ENCODE data around the gene C1QL1.
A peak's percentile ranks its signal among the peaks of the same experiment; 100 is the strongest.
"Not testable (repeated sequence)": the region's sequence is repeated elsewhere in the genome, so short reads cannot be mapped to it uniquely, and the experiment has no call there.

The C1QL1 gene

GRCh38 chr17:44947461-44948314 is 20.4 kb downstream of the C1QL1 start, which contains the start of gene KIF18B:
Gene KIF18B (minus strand): TSS chr17:44947773. CDS start chr17:44936344, 11,429 bp downstream.
- Histone ChIP-seq H3K36me3 (ENCODE audit: insufficient read depth, low read length) (peaks cover 39% of the 10 kb centered on the region), H3K79me2 (ENCODE audit: insufficient read depth, low read length) (peaks cover 54% of the 10 kb centered on the region), H3K9ac (ENCODE audit: low read depth, low read length) (peak within 1 kb of the TSS; percentile 93), H3K27me3 (ENCODE audit: insufficient read depth, low read length, poor library complexity) (no peaks in the 10 kb centered on the region), H2AFZ (ENCODE audit: low read depth, low read length) (peak within 1 kb of the TSS; percentile 88), H3K27ac (ENCODE audit: low read length) (peak within 1 kb of the TSS; percentile 95), H3K4me1 (ENCODE audit: insufficient read depth, low read length) (peaks cover 43% of the 10 kb centered on the region), H3K4me2 (ENCODE audit: insufficient read depth, low read length) (peak within 1 kb of the TSS; percentile 89), H4K20me1 (ENCODE audit: insufficient read depth, low read length) (peaks cover 17% of the 10 kb centered on the region; the same call in 1 of the 2 replicates), H3K4me3 (ENCODE audit: low read depth in 1 of 2, low read length in 2 of 2) (peak within 1 kb of the TSS; percentile 66 to 97), H3K9me3 (ENCODE audit: insufficient read depth, low read length, severe bottlenecking) (no peaks in the 10 kb centered on the region)
- ATAC-seq (ENCODE audit: insufficient read depth, low read depth) (peak; percentile 95), DNase-seq (peak; percentile 96)
- TF ChIP-seq EZH2 (IDR thresholded peaks at IDR 0.05; ENCODE audit: borderline replicate concordance, low read depth, low read length, severe bottlenecking): no peak
- TF ChIP-seq, protein P1, sequence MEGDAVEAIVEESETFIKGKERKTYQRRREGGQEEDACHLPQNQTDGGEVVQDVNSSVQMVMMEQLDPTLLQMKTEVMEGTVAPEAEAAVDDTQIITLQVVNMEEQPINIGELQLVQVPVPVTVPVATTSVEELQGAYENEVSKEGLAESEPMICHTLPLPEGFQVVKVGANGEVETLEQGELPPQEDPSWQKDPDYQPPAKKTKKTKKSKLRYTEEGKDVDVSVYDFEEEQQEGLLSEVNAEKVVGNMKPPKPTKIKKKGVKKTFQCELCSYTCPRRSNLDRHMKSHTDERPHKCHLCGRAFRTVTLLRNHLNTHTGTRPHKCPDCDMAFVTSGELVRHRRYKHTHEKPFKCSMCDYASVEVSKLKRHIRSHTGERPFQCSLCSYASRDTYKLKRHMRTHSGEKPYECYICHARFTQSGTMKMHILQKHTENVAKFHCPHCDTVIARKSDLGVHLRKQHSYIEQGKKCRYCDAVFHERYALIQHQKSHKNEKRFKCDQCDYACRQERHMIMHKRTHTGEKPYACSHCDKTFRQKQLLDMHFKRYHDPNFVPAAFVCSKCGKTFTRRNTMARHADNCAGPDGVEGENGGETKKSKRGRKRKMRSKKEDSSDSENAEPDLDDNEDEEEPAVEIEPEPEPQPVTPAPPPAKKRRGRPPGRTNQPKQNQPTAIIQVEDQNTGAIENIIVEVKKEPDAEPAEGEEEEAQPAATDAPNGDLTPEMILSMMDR (IDR thresholded peaks at IDR 0.05; ENCODE audit: borderline replicate concordance, extremely low read depth, low read length, poor library complexity, severe bottlenecking): peak; percentile 50

DNA sequence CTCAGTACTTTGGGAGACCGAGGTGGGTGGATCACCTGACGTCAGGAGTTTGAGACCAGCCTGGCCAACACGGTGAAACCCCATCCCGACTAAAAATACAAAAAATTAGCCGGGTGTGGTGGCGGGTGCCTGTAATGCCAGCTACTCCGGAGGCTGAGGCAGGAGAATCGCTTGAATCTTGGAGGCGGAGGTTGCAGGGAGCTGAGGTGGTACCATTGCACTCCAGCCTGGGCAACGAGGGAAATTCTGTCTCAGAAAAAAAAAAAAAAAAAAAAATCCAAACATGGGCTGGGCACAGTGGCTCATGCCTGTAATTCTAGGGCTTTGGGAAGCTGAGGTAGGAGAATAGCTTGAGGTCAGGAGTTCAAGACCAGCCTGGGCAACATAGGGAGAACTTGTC is 22.5 kb downstream of the C1QL1 start:
- Histone ChIP-seq H3K4me1 (ENCODE audit: insufficient read depth, low read length) (peaks cover 60% of the 10 kb centered on the region), H3K79me2 (ENCODE audit: insufficient read depth, low read length) (peaks cover 74% of the 10 kb centered on the region), H3K4me3 (ENCODE audit: low read depth in 1 of 2, low read length in 2 of 2) (peak overlapping the region; percentile 66 to 97; a peak in 3 of 4 replicates), H3K9ac (ENCODE audit: low read depth, low read length) (peak overlapping the region; percentile 93), H3K36me3 (ENCODE audit: insufficient read depth, low read length) (peaks cover 58% of the 10 kb centered on the region), H4K20me1 (ENCODE audit: insufficient read depth, low read length) (peaks cover 34% of the 10 kb centered on the region), H3K4me2 (ENCODE audit: insufficient read depth, low read length) (peak overlapping the region; percentile 89)
- H3K9me3 ChIP-seq (ENCODE audit: insufficient read depth, low read length, severe bottlenecking); ATAC-seq (ENCODE audit: insufficient read depth, low read depth); H3K27ac ChIP-seq (ENCODE audit: low read length); DNase-seq; H2AFZ ChIP-seq (ENCODE audit: low read depth, low read length); H3K27me3 ChIP-seq (ENCODE audit: insufficient read depth, low read length, poor library complexity): not testable (repeated sequence)

DNA sequence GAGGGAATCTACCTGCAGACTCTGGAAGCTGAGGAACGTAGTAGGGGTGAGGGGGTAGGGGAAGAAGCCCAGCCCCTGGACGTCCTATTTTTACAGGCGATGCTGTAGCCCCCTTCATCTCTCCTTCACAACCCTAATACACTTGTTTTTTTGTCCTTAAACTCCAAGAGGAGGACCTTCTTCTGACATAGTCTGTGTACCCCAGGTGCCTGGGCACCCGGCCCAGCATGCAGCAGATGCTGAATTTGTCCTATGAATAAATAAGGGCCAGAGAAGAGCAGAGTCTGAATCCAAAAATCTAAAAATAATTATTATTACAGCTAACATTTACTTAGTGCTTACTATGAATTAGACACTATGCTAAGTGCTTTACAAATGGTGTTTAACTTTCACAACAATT is 25.6 kb downstream of the C1QL1 start:
- no peak overlapping the region for H2AFZ ChIP-seq (ENCODE audit: low read depth, low read length)
- peak overlapping the region; percentile 51 for H3K4me2 ChIP-seq (ENCODE audit: insufficient read depth, low read length)
- TF ChIP-seq, protein P1 (IDR thresholded peaks at IDR 0.05; ENCODE audit: borderline replicate concordance, extremely low read depth, low read length, poor library complexity, severe bottlenecking): no peak
- TF ChIP-seq EZH2 (IDR thresholded peaks at IDR 0.05; ENCODE audit: borderline replicate concordance, low read depth, low read length, severe bottlenecking): no peak
- H4K20me1 ChIP-seq (ENCODE audit: insufficient read depth, low read length): peaks cover 48% of the 10 kb centered on the region
- H3K79me2 ChIP-seq (ENCODE audit: insufficient read depth, low read length): peaks cover 100% of the 10 kb centered on the region
- peaks cover 85% of the 10 kb centered on the region for H3K36me3 ChIP-seq (ENCODE audit: insufficient read depth, low read length)
- H3K9ac ChIP-seq (ENCODE audit: low read depth, low read length): peak overlapping the region; percentile 15; the same call in 1 of the 2 replicates
- H3K4me3 ChIP-seq (ENCODE audit: low read depth in 1 of 2, low read length in 2 of 2): peak overlapping the region in 1 of 2 experiments; percentile 31; a peak in 1 of 4 replicates
- H3K9me3 ChIP-seq (ENCODE audit: insufficient read depth, low read length, severe bottlenecking): no peaks in the 10 kb centered on the region
- peaks cover 62% of the 10 kb centered on the region for H3K4me1 ChIP-seq (ENCODE audit: insufficient read depth, low read length)
- no peaks in the 10 kb centered on the region for H3K27me3 ChIP-seq (ENCODE audit: insufficient read depth, low read length, poor library complexity)
- peak overlapping the region; percentile 32; the same call in 1 of the 2 replicates for H3K27ac ChIP-seq (ENCODE audit: low read length)
- ATAC-seq (ENCODE audit: insufficient read depth, low read depth) (no peak), DNase-seq (no peak)
